Fibroblast of skin of back (primary cell): ENCODE data around the gene FFAR1.

ENCODE experiments used
- DNase-seq: peaks from one replicate; pipeline ENCODE4 v3.0.0-alpha.2; 2013

Gene FFAR1

DNA sequence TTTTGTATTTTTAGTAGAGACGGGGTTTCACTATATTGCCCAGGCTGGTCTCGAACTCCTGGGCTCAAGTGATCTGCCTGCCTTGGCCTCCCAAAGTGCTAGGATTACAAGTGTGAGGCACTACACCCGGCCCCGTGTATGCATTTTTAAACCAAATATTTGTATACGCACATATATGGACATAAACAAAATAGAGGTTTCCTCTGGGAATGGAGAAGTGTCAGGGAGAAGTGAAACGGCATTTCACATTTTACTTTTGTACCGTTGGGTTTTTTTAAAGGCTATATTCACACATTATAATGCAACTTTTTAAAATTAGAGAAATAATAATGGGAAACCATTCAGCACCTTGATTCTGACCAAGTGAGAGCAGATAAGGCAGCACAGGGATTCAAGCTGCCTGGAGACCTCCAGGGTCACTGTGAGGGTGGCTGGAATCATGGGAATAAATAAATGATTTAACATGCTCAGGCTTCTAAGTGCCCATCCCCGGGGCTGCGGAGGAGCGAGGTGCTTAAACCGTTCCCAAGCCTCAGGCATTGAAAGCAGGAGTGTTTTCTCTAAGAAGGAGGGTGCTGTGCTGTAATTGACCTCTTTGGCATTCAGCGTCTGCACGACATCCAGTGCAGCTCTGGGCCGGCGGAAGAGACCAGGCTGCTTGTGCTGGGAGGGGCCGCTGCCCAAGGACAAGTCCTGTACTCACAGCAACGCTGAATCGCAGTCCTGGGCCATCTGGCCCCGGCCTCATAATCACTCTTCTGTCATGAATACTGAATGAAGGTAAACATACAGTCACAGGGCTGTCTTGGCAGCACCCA, 47.9 kb downstream of the FFAR1 start:
- DNase-seq, result no peak

DNA sequence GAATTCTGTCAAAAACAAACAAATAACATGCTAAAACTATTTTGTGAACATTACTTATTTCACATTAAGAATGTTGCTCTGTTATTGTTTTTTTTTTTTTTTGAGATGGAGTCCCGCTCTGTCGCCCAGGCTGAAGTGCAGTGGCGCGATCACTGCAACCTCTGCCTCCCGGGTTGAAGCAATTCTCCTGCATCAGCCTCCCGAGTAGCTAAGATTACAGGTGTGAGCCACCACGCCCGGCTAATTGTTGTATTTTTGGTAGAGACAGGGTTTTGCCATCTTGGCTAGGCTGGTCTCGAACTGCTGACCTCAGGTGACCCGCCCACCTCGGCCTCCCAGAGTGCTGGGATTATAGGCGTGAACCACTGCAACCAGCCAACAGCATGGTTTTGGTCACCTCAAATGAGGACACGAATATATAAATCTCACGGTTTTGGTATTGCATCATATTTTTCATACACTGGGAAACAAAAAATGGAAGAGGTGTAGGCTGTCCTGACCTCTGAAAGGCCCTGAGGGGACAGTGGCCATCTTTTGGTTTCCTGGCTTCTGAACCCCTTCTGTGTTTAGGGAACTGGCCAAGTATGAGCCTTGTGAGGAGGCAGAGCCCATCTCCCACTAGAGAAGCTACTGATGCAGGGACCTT, 48.7 kb downstream of the FFAR1 start:
- DNase-seq, result no peak

DNA sequence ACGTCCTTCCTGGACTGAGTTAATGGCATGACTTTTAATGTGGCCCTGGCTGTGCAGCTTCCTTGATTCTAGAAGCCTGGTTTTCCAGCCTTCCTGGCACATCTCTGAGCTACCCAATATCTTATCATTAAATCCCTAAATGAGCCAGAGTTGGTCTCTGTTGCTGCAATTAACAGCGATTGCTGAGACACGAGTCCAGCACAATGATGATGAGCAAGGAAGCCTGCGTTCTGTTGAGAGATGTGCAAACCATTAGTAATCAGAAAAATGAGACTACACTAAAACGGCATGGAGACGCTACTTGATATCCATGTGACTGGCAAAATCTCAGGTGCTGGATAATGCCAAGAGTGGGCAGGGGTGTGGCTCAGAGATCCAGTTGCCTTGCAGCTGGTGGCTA, 49.4 kb downstream of the FFAR1 start:
- DNase-seq, result no peak
